Activated CD8-positive, alpha-beta T cell treated with anti-CD3 and anti-CD28 coated beads for 36 hours (primary cell): ENCODE data around the gene TAF3. TPM values are rescaled to one million over a fixed set of nuclear protein-coding genes. Genes with fewer than 3 reads are reported as not detected.

Experiments used
- ATAC-seq: fragments of 200-7000 bp; cut with Tn5 transposase; one replicate; pipeline ENCODE4 v1.10.0; 2021; ENCODE audit warnings: mild to moderate bottlenecking, moderate library complexity
- CTCF ChIA-PET: fragments of 350-600 bp; sonication (Branson Sonifier 250); formaldehyde crosslinking; loops from one replicate; lab custom pipeline; 2021; ENCODE audit warnings: antibody characterized with exemption; lab: Charles Lee
- POLR2A ChIA-PET: fragments of 350-600 bp; sonication (Branson Sonifier 250); formaldehyde crosslinking; loops from one replicate; lab custom pipeline; 2021; ENCODE audit warnings: antibody characterized with exemption; lab: Charles Lee
- DNase-seq: peaks from one replicate; pipeline ENCODE4 v3.0.0-alpha.2; 2020
- H3K27ac Mint-ChIP-seq: one replicate; pipeline ENCODE4 v1.8.0; 2021; ENCODE audit warnings: mild to moderate bottlenecking, mixed read lengths
- H3K27me3 Mint-ChIP-seq: one replicate; pipeline ENCODE4 v1.8.0; 2021; ENCODE audit warnings: mixed read lengths
- H3K36me3 Mint-ChIP-seq: one replicate; pipeline ENCODE4 v1.8.0; 2021; ENCODE audit warnings: low read depth, mixed read lengths
- H3K4me1 Mint-ChIP-seq: one replicate; pipeline ENCODE4 v1.8.0; 2021; ENCODE audit warnings: low read depth, mixed read lengths
- H3K4me3 Mint-ChIP-seq: one replicate; pipeline ENCODE4 v1.8.0; 2021; ENCODE audit warnings: mild to moderate bottlenecking, moderate library complexity, mixed read lengths
- H3K9me3 Mint-ChIP-seq: one replicate; pipeline ENCODE4 v1.8.0; 2021; ENCODE audit warnings: mixed read lengths
- intact Hi-C: fragments of 100-400 bp; cut with micrococcal nuclease; formaldehyde crosslinking; loops from one replicate; pipeline ENCODE4 v1.10.0; 2022
- total RNA-seq, 2 experiments: library from RNA; stranded (reverse); gene quantifications; one replicate each; pipeline ENCODE4 v1.2.3, GENCODE V29; 2021
- TF ChIP-seq, protein P1 (sequence below): fragments of 200-600 bp; IDR thresholded peaks from one replicate; pipeline ENCODE4 v1.8.0; 2022; ENCODE audit warnings: antibody characterized with exemption, mild to moderate bottlenecking

TAF3 gene
- total RNA-seq, 2 experiments from 2014 or later: 12.5 to 12.7 TPM

- peaks cover 24% of the 10 kb centered on the region for H3K4me1 Mint-ChIP-seq
- TF ChIP-seq, protein P1, sequence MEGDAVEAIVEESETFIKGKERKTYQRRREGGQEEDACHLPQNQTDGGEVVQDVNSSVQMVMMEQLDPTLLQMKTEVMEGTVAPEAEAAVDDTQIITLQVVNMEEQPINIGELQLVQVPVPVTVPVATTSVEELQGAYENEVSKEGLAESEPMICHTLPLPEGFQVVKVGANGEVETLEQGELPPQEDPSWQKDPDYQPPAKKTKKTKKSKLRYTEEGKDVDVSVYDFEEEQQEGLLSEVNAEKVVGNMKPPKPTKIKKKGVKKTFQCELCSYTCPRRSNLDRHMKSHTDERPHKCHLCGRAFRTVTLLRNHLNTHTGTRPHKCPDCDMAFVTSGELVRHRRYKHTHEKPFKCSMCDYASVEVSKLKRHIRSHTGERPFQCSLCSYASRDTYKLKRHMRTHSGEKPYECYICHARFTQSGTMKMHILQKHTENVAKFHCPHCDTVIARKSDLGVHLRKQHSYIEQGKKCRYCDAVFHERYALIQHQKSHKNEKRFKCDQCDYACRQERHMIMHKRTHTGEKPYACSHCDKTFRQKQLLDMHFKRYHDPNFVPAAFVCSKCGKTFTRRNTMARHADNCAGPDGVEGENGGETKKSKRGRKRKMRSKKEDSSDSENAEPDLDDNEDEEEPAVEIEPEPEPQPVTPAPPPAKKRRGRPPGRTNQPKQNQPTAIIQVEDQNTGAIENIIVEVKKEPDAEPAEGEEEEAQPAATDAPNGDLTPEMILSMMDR: no peak
- ATAC-seq: no peak
- H3K4me3 Mint-ChIP-seq: no peak overlapping the region
- intact Hi-C loops: no loop called here
- H3K36me3 Mint-ChIP-seq: peaks cover 4% of the 10 kb centered on the region
- no peak for DNase-seq
- CTCF ChIA-PET: no interaction called here
- H3K27me3 Mint-ChIP-seq: no peaks in the 10 kb centered on the region
- no peak overlapping the region for H3K27ac Mint-ChIP-seq
- POLR2A ChIA-PET: interaction anchor here (0.6 kb wide), 1 partner anchor 155 kb away, joined by 3 read pairs; no protein-coding TSS in a partner anchor
- no peaks in the 10 kb centered on the region for H3K9me3 Mint-ChIP-seq
Measured at GRCh38 chr10:7889947-7890542, 71.7 kb downstream of the TAF3 start.

DNA sequence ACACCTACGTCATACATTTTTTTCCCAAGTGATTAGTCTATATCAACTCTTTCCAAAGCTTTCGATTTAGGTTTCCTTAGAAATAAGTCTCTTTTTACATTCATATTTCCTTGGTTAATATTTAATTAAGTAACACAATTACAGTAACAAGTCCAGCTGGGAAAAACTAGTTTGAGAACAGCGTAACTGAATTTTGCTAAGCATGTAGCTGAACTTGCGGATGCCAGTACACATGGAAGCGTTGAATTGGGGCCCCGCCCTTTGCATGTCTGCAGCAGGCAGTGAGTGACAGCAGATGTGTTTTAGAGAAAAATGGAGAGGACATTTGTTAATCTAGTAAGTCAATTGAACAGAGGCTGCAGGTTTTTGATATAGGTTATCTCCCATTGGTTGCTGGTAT lies 72.5 kb downstream of the TAF3 start:
- TF ChIP-seq, protein P1: no peak
- no peak for ATAC-seq
- Mint-ChIP-seq H3K27me3 (no peaks in the 10 kb centered on the region), H3K36me3 (peaks cover 4% of the 10 kb centered on the region), H3K4me3 (no peak overlapping the region), H3K9me3 (no peaks in the 10 kb centered on the region), H3K27ac (no peak overlapping the region), H3K4me1 (peaks cover 21% of the 10 kb centered on the region)
- CTCF ChIA-PET: no interaction called here
- POLR2A ChIA-PET: interaction anchor here (0.6 kb wide), 1 partner anchor 155 kb away, joined by 3 read pairs; no protein-coding TSS in a partner anchor
- intact Hi-C loops: no loop called here
- DNase-seq: no peak

DNA sequence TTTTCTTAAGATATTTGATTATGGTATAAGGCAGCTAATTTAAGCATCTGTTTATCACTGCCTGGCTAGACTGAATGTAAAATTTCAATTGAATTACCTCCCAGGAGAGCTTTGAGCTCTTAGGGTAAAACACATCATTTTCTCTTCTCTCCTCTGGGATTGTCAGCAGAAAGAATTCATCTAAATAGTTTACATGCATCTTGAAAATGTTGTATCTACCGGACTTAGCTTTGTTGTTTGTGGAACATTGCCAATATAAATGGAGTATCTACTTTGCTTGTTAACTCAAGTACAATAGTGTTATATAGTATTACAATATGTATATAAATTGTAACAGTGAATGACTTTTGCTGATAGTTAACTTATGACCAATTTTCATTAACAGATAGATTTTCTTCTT lies 73.3 kb downstream of the TAF3 start:
- H3K4me3 Mint-ChIP-seq: no peak overlapping the region
- peaks cover 26% of the 10 kb centered on the region for H3K4me1 Mint-ChIP-seq
- H3K27ac Mint-ChIP-seq: no peak overlapping the region
- no peaks in the 10 kb centered on the region for H3K9me3 Mint-ChIP-seq
- DNase-seq: no peak
- H3K27me3 Mint-ChIP-seq: no peaks in the 10 kb centered on the region
- ChIA-PET POLR2A (no interaction called here), CTCF (interaction anchor here (0.6 to 0.8 kb wide), 3 partner anchors 43 to 336 kb away, joined by 3 to 4 read pairs (median 3); no protein-coding TSS in a partner anchor)
- no peak for ATAC-seq
- TF ChIP-seq, protein P1: no peak
- intact Hi-C loops: no loop called here
- peaks cover 9% of the 10 kb centered on the region for H3K36me3 Mint-ChIP-seq

GRCh38 chr10:7892146-7892545 lies 73.8 kb downstream of the TAF3 start:
- Mint-ChIP-seq H3K4me1 (peaks cover 30% of the 10 kb centered on the region), H3K9me3 (no peaks in the 10 kb centered on the region), H3K27ac (no peak overlapping the region), H3K4me3 (no peak overlapping the region), H3K27me3 (no peaks in the 10 kb centered on the region), H3K36me3 (peaks cover 15% of the 10 kb centered on the region)
- no peak for ATAC-seq
- POLR2A ChIA-PET: no interaction called here
- CTCF ChIA-PET: interaction anchor here (0.7 to 0.8 kb wide), 2 partner anchors 44 to 205 kb away, joined by 3 to 4 read pairs; no protein-coding TSS in a partner anchor
- no peak for DNase-seq
- intact Hi-C loops: no loop called here
- TF ChIP-seq, protein P1: no peak

DNA sequence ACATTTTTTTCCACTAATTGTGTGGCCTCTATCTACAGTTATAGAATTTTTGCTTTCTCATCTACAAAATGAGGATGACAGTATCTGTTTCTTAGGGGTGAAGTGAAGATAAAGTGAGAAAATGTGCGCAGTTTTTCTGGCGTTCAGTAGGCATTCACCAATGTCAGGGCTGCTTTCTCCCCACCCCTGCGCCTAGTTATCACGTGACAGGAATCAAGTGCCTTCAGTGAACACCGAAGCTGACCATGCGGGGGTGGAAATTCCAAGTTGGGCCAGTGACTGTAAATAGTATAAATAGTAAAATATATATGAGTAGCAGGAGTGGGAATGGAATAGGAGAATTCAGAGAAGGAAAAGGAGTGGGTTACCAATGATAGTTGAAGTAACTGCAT lies 77.4 kb downstream of the TAF3 start:
- POLR2A ChIA-PET: no interaction called here
- peaks cover 30% of the 10 kb centered on the region for H3K36me3 Mint-ChIP-seq

More for the DNA sequence above, 77.4 kb downstream of the TAF3 start:
- TF ChIP-seq, protein P1: no peak
- CTCF ChIA-PET: no interaction called here
- no peaks in the 10 kb centered on the region for H3K9me3 Mint-ChIP-seq
- H3K27me3 Mint-ChIP-seq: no peaks in the 10 kb centered on the region
- no peak overlapping the region for H3K27ac Mint-ChIP-seq
- no peak overlapping the region for H3K4me3 Mint-ChIP-seq
- intact Hi-C loops: no loop called here
- ATAC-seq: no peak
- DNase-seq: no peak
- peaks cover 26% of the 10 kb centered on the region for H3K4me1 Mint-ChIP-seq
